HepG2 (cell line): Measurements from ENCODE around the gene NR4A2. TPM values are rescaled to one million over a fixed set of nuclear protein-coding genes. Genes with fewer than 3 reads are reported as not detected.

Source experiments
- ATAC-seq: fragments of 200-7000 bp; cut with Tn5 transposase; 3 replicates; pipeline ENCODE4 v1.9.1; 2020; ENCODE audit warnings: mild to moderate bottlenecking, moderate library complexity
- BruUV-seq: library from RNA; stranded (reverse); fragments of 400-500 nt; replicated peaks from 2 replicates; lab custom pipeline; 2021; lab: Mats Ljungman, UMichigan
- CTCF ChIA-PET: fragments of 300-600 bp; formaldehyde crosslinking; extraction: SDS; loops from one replicate; lab custom pipeline; 2021; ENCODE audit warnings: low total read pairs, inconsistent platforms, low intra/inter-chr PET ratio; lab: Yijun Ruan, JAX
- POLR2A ChIA-PET: fragments of 350-600 bp; sonication (Branson Sonifier 250); formaldehyde crosslinking; loops from one replicate; lab custom pipeline; 2020; ENCODE audit warnings: antibody characterized with exemption, inconsistent platforms; lab: Yijun Ruan, JAX
- DNase-seq: peaks from one replicate; pipeline ENCODE4 v3.0.0-alpha.2; 2015; ENCODE audit warnings: low spot score
- FAIRE-seq: peaks from 3 replicates; lab custom pipeline; 2011; peaks lifted over from hg19 to GRCh38; lab: Jason Lieb, UNC
- H2AFZ ChIP-seq: one replicate; pipeline ENCODE4 v1.6.1; 2011; ENCODE audit warnings: low read length, inconsistent platforms
- H3K27ac ChIP-seq: fragments of 300-600 bp; 3 replicates; pipeline ENCODE4 v1.8.0; 2011; ENCODE audit warnings: mixed run types, mild to moderate bottlenecking, mixed read lengths, low read length, inconsistent platforms; ENCODE audit not compliant: insufficient read depth; ENCODE audit errors: extremely low read length
- H3K27me3 ChIP-seq, 2 experiments: fragments of 200-600 bp in 1 of 2; 2 replicates in 1 of 2; 3 replicates in 1 of 2; pipeline versions ENCODE4 v1.6.0 to v1.8.0; 2011; ENCODE audit warnings: low read length in 2 of 2, mild to moderate bottlenecking in 2 of 2, moderate library complexity in 2 of 2, inconsistent platforms in 1 of 2; ENCODE audit not compliant: insufficient read depth in 2 of 2, control insufficient read depth in 1 of 2
- H3K36me3 ChIP-seq, 2 experiments: fragments of 200-600 bp in 1 of 2; replicated peaks in 1 of 2; 2 replicates in 1 of 2; 3 replicates in 1 of 2; pipeline versions ENCODE4 v1.5.1 to v1.8.0; 2011; ENCODE audit warnings: low read length in 2 of 2, inconsistent platforms in 1 of 2; ENCODE audit not compliant: insufficient read depth in 2 of 2, control insufficient read depth in 1 of 2
- H3K4me1 ChIP-seq: 2 replicates; pipeline ENCODE4 v1.5.1; 2012; ENCODE audit warnings: low read length, inconsistent platforms; ENCODE audit not compliant: insufficient read depth
- H3K4me2 ChIP-seq: 2 replicates; pipeline ENCODE4 v1.6.0; 2011; ENCODE audit warnings: low read depth, low read length, inconsistent platforms
- H3K4me3 ChIP-seq, 3 experiments: fragments of 200-600 bp in 1 of 3; sonication (generic), shearing (Covaris generic) in 1 of 3; replicated peaks in 1 of 3; 2 replicates each; pipeline ENCODE4 v1.5.1; 2011 to 2016; ENCODE audit warnings: low read length in 3 of 3, inconsistent platforms in 2 of 3, low read depth in 2 of 3, mild to moderate bottlenecking in 2 of 3, control low read depth in 1 of 3, mixed read lengths in 1 of 3; ENCODE audit not compliant: insufficient read depth in 1 of 3
- H3K79me2 ChIP-seq: one replicate; pipeline ENCODE4 v1.6.1; 2011; ENCODE audit warnings: low read length, inconsistent platforms; ENCODE audit not compliant: insufficient read depth
- H3K9ac ChIP-seq: 2 replicates; pipeline ENCODE4 v1.6.0; 2011; ENCODE audit warnings: mild to moderate bottlenecking, low read depth, low read length, inconsistent platforms; ENCODE audit not compliant: insufficient read depth
- H3K9me3 ChIP-seq: 2 replicates; pipeline ENCODE4 v1.5.1; 2012; ENCODE audit warnings: mild to moderate bottlenecking, low read length
- H4K20me1 ChIP-seq: 2 replicates; pipeline ENCODE4 v1.6.0; 2011; ENCODE audit warnings: inconsistent platforms, mild to moderate bottlenecking, low read length, moderate library complexity; ENCODE audit not compliant: insufficient read depth
- FOXA1 ChIP-seq, 2 experiments: fragments of 450-650 bp in 1 of 2; sonication (generic) in 1 of 2; formaldehyde crosslinking in 1 of 2; IDR thresholded peaks; 2 replicates each; pipeline versions ENCODE4 v1.4.0 to v1.6.1; 2016 to 2020; ENCODE audit warnings: missing genetic modification reagents in 1 of 2
- JUND ChIP-seq: sonication (generic); formaldehyde crosslinking; IDR thresholded peaks from 2 replicates; pipeline ENCODE4 v1.8.0; 2022; ENCODE audit warnings: mild to moderate bottlenecking, missing genetic modification reagents
- POLR2G ChIP-seq: fragments of 200-400 bp; formaldehyde crosslinking; IDR thresholded peaks from 2 replicates; pipeline ENCODE4 v1.6.1; 2018; ENCODE audit warnings: mild to moderate bottlenecking, low read depth, low read length, moderate library complexity
- RBM22 ChIP-seq: fragments of 200-400 bp; formaldehyde crosslinking; optimal IDR thresholded peaks from 2 replicates; pipeline ENCODE3; 2017; ENCODE audit warnings: mild to moderate bottlenecking, low read length, moderate library complexity
- SMC3 ChIP-seq: IDR thresholded peaks from 2 replicates; pipeline ENCODE4 v1.6.1; 2011; ENCODE audit warnings: low read length, improper control_type of control experiment
- ZBTB21 ChIP-seq: sonication (generic); formaldehyde crosslinking; IDR thresholded peaks from 2 replicates; pipeline ENCODE4 v1.4.0; 2020; ENCODE audit warnings: missing genetic modification reagents
- ZNF713 ChIP-seq: sonication (generic); formaldehyde crosslinking; IDR thresholded peaks from 2 replicates; pipeline ENCODE4 v1.4.0; 2020; ENCODE audit warnings: mild to moderate bottlenecking, missing genetic modification reagents
- ZXDC ChIP-seq: sonication (generic); formaldehyde crosslinking; IDR thresholded peaks from 2 replicates; pipeline ENCODE4 v1.5.0; 2020; ENCODE audit warnings: mild to moderate bottlenecking, missing genetic modification reagents
- WGBS: methylation state at CpG from one replicate; pipeline ENCODE4 v1.1.6; 2017; ENCODE audit warnings: low lambda C conversion rate; 5-methylcytosine and 5-hydroxymethylcytosine counted together
- in situ Hi-C: cut with HindIII; loops from 2 replicates; pipeline ENCODE4 v1.10.0; 2017; ENCODE audit warnings: low pct_unique_long_range_greater_than_20kb; ENCODE audit not compliant: extremely low pct_ligation_motif_present
- intact Hi-C: fragments of 100-400 bp; cut with micrococcal nuclease; formaldehyde crosslinking; loops from one replicate; pipeline ENCODE4 v1.10.0; 2022; ENCODE audit not compliant: unreplicated experiment
- polyA plus RNA-seq, 8 experiments: library from polyadenylated mRNA; depleted of rRNA in 3 of 8; stranded (reverse) in 7 of 8; unstranded in 1 of 8; fragments of >200 nt; fragmentation: Illumina TruSeq in 4 of 8; extraction: Trizol in 4 of 8; gene quantifications; 2 replicates each; pipeline versions ENCODE4 v1.2.1 to v1.2.3, GENCODE V29; 2011 to 2016; ENCODE audit warnings: low read depth in 4 of 8, missing spikeins in 1 of 8, mixed read lengths in 1 of 8; ENCODE audit not compliant: insufficient read depth in 1 of 8
- total RNA-seq, 5 experiments: library from RNA; depleted of rRNA; stranded (reverse); fragments of >200 nt; fragmentation: Illumina TruSeq; extraction: Trizol; gene quantifications; 2 replicates each; pipeline ENCODE4 v1.2.3, GENCODE V29; 2016; ENCODE audit warnings: low read depth in 1 of 5
- TF ChIP-seq, protein P1 (sequence below): sonication (generic); formaldehyde crosslinking; IDR thresholded peaks from 2 replicates; pipeline ENCODE4 v1.5.1; 2020; ENCODE audit warnings: missing genetic modification reagents, mild to moderate bottlenecking, borderline replicate concordance

Gene NR4A2
- total and polyA plus RNA-seq, 2 of the 13 experiments (the other 11 are each of a cell fraction or from before 2014, with no cell fraction given): not detected

GRCh38 chr2:156352911-156353310 lies 20.4 kb upstream of the NR4A2 start:
- 3% methylated on average over 1 of the region's 1 CpG for WGBS
- H3K9me3 ChIP-seq: no peaks in the 10 kb centered on the region
- no peak for ATAC-seq
- in situ Hi-C loops: no loop called here
- no peak for TF ChIP-seq ZNF713 (CRISPR knock-in tag)
- no peak for TF ChIP-seq SMC3
- no peak for TF ChIP-seq RBM22
- TF ChIP-seq ZBTB21 (CRISPR knock-in tag): no peak
- TF ChIP-seq JUND (CRISPR knock-in tag): no peak
- H3K9ac ChIP-seq: no peak overlapping the region
- no peaks in the 10 kb centered on the region for H3K79me2 ChIP-seq
- H2AFZ ChIP-seq: no peak overlapping the region
- H3K4me2 ChIP-seq: no peak overlapping the region
- H3K36me3 ChIP-seq: no peaks in the 10 kb centered on the region
- no peaks in the 10 kb centered on the region; a peak in 1 of 5 replicates for H3K27me3 ChIP-seq
- no peak overlapping the region for H3K27ac ChIP-seq
- BruUV-seq: no TSS peak
- POLR2A ChIA-PET: no interaction called here
- no peak overlapping the region for H3K4me3 ChIP-seq
- DNase-seq: no peak
- CTCF ChIA-PET: no interaction called here
- no peaks in the 10 kb centered on the region for H4K20me1 ChIP-seq
- FAIRE-seq: no peak
- intact Hi-C loops: no loop called here
- no peaks in the 10 kb centered on the region for H3K4me1 ChIP-seq

DNA sequence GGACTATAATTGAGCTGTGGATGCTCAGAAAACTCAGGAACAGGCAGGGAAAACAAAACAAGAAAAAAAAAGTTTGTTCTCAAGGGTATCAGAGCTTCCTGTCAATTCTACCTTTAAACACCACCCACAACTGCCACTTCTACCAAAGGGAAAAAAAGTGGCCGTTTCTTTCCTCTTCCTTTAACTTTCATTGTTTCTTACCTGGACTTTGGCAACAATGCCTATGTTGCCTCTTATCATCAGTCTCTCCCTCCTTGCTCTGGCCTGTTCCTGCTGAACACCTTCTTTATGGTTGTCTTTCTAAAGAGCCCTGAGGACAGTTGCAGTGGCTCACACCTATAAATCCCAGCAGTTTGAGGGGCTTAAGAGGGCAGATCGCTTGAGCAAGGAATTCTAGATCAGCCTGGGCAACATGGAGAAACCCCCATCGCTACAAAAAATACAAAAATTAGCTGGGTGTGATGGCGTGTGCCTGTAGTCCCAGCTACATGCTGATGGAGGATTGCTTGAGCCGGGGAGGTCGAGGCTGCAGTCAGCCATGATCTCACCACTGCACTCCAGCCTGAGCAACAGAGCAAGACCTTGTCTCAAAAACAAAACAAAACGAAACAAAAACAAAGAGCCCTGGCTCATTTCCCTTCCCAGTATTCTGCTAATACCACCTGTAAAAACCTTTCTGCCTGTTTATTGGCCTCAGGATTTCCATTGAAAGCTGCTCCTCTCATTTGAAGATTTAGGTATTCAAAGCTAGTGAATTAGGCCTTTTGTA lies 18.0 kb upstream of the NR4A2 start:
- TF ChIP-seq POLR2G (no peak), FOXA1 (IDR thresholded peaks at IDR 0.05) (no peak), FOXA1 (CRISPR knock-in tag; IDR thresholded peaks at IDR 0.05) (no peak), ZXDC (no peak)
- TF ChIP-seq, protein P1, sequence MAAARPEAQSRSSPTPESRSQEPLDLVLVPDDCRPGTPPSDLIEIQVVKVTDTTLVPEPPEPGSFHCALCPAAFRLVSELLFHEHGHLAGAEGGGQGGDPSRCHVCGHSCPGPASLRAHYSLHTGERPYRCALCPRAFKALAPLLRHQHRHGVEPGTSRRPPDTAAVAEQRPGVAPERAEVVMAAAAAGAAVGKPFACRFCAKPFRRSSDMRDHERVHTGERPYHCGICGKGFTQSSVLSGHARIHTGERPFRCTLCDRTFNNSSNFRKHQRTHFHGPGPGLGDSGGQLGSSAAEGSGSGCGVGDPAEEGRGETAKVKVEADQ: no peak
- BruUV-seq: no TSS peak

More for the DNA sequence above, 18.0 kb upstream of the NR4A2 start:
- H3K4me1 ChIP-seq: no peaks in the 10 kb centered on the region
- H4K20me1 ChIP-seq: no peaks in the 10 kb centered on the region
- no peak overlapping the region for H3K4me3 ChIP-seq
- WGBS: 2% methylated on average over 7 of the region's 7 CpGs
- ChIA-PET CTCF (no interaction called here), POLR2A (no interaction called here)
- FAIRE-seq (no peak), DNase-seq (no peak), ATAC-seq (no peak)
- peaks cover 0 to 2% of the 10 kb centered on the region in 2 experiments; a peak in 2 of 5 replicates for H3K27me3 ChIP-seq
- no peak overlapping the region for H3K4me2 ChIP-seq
- no peak overlapping the region for H3K9ac ChIP-seq
- no peaks in the 10 kb centered on the region for H3K79me2 ChIP-seq
- intact Hi-C loops (no loop called here), in situ Hi-C loops (no loop called here)
- H3K27ac ChIP-seq: no peak overlapping the region
- H2AFZ ChIP-seq: no peak overlapping the region
- H3K36me3 ChIP-seq: no peaks in the 10 kb centered on the region
- no peaks in the 10 kb centered on the region for H3K9me3 ChIP-seq
